HG03064 (cell line): ENCODE measurements around the gene RBPJ.

Experiments
- ATAC-seq: cut with Tn5 transposase; IDR thresholded peaks from one replicate; pipeline ENCODE4 v1.9.1; 2021; ENCODE audit warnings: low read depth; ENCODE audit not compliant: unreplicated experiment

RBPJ gene

GRCh38 chr4:26452565-26453531, 132.0 kb downstream of the RBPJ start:
- no peak for ATAC-seq

- ATAC-seq, result no peak
These were observed 134.1 kb downstream of the RBPJ start for GRCh38 chr4:26454961-26455360.

GRCh38 chr4:26455571-26455970, 134.8 kb downstream of the RBPJ start:
- ATAC-seq, result no peak

GRCh38 chr4:26457412-26457811, 136.6 kb downstream of the RBPJ start:
- no peak for ATAC-seq

- no peak for ATAC-seq
These were observed 137.3 kb downstream of the RBPJ start for GRCh38 chr4:26458157-26458561.

GRCh38 chr4:26459054-26459755, 138.4 kb downstream of the RBPJ start:
- ATAC-seq, result no peak

DNA sequence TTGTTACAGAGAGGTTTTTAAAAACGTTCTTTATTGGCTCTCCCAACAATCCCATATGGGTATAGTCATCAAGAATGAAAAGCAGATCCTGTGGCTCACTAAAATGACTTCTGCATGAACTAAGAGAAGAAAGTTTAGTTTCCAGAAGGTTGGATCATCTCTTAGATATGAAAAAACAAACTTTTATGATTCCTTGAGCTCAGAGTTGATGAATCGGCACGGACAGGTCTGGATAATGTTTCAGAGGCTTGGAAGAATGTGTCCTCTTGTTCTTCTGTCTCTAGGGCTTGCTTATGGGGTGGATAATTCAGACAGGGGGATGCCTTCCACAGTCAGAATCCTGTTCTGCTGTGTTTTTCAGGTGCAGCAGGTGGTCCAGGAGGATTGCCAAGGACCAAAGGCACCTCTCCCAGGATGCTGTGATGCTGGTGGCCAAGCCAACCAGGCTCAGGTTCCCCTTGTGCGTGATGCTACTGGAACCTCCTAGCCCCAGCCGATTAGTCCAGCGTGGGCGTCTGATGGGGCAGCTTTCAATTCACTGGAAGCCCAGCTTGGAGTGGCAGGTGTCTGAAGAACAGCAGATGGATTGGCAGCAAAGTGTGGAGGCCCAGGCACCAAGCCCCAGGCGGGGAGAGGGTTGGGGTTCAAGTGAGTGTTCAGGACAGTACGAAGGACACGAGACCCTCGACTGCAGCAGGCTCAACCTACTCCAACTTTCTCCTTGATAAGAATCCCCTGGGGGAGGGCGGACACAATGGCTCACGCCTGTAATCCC, 139.1 kb downstream of the RBPJ start:
- no peak for ATAC-seq

- ATAC-seq, result no peak
These were observed 142.1 kb downstream of the RBPJ start for GRCh38 chr4:26462874-26463273.

- ATAC-seq, result no peak
These were observed 142.6 kb downstream of the RBPJ start for GRCh38 chr4:26463386-26463785.

DNA sequence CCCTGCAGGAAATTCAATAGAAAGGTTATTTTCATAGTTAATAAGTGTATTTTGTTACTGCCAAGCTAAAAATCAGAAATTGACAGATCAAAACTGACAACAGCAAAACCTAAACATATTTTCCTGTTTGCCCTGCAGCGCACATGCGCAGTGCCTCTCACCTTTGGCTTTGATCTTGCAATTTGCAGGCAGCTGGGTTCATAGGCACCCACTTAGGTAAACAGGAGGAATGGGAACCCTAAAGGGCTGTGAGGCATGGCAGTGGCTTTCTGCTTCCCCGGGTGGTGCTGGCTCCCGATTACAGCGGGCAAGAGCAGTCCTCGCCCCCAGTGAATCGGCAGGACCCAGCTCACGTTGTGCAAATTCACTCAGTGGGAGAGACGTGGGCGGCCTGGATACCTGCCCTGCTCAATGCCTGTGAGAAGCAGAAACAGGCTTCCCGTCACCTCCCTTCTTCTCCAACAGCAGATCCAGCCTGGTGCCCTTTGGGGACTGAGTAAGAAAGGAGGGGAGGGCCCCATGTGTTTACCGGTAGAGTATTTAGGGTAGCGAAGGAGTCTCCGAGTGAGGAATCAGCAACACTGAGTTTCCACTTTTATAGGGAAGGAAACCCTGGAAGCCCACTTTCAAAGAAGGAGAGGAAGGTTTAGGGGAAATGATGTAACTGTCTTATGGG, 143.7 kb downstream of the RBPJ start:
- no peak for ATAC-seq

DNA sequence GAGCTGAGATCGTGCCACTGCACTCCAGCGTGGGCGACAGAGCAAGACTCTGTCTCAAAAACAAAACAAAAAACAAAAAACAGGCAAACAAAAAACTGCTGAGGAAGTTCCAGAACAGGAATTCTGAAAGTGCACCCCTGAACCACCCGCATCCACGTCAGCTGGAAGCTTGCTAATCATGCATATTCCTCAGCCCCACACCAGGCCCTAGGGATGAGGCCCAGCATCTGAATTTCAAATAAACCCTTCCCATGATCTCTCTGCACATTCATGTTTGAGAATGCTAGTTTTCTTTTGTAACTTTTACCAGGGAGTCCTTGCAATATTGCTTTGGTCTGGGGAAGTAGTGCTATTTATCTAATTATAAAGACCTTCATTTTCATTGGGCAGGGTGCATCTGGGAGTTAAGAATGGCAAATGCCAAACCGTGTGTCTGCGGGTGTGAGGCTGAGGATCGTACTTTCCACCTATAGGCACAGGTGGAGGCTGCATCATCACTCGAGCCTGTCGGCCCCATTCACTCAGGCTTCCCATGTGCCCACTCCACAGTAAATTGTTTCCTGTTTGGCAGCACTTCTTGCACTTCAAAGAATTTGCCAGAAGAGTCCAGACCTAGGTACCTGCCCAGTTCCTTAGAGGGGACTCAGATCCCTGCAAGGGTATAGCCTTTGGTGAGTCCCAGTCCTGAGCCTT, 145.9 kb downstream of the RBPJ start:
- no peak for ATAC-seq

DNA sequence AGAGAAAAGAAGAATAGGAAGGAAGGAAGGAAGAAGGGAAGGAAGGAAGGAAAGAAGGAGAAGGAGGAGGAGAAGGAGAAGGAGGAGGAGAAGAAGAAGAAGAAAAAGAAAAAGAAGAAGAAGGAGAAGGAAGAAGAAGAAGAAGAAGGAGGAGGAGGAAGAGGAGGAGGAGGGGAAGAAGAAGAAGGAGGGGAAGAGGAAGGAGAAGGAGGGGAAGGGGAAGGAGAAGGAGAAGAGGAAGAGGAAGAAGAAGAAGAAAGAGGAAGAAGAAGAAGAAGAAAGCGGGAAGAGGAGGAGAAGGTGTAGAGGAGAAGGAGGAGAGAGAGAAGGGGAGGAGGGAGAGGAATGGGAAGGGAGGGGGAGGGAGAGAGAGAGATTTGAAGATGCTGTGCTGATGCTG, 146.9 kb downstream of the RBPJ start:
- no peak for ATAC-seq

DNA sequence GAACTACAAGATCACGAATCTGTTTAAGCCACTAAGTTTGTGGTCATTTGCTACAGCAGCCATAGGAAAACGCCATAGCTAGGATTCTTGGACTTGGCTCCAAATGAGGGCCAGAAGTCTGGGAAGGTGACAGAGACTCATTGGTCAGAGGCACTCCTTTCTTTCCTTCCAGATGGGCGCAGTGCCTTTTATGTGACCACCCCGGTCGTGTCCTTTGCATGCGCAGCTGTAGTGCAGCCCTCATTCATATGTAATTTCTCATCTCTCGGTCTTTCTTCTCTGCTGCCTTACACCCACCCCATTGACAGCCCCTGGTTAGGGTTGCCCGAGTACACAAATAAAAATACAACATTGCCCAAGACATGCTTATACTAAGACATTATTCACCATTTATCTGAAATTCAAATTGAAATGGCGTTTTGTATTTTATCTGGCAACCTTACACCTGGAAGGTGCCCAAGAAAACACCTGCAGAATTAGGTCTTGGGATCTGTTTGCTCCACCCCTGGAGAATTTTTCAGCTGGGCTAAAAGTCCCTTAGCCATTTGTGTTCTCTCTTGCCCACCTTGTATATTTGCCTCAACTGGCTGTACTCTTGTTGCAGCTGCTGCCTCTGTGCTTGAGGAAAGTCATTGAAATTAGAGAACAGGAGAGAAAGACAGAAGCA, 147.6 kb downstream of the RBPJ start:
- ATAC-seq, result no peak

DNA sequence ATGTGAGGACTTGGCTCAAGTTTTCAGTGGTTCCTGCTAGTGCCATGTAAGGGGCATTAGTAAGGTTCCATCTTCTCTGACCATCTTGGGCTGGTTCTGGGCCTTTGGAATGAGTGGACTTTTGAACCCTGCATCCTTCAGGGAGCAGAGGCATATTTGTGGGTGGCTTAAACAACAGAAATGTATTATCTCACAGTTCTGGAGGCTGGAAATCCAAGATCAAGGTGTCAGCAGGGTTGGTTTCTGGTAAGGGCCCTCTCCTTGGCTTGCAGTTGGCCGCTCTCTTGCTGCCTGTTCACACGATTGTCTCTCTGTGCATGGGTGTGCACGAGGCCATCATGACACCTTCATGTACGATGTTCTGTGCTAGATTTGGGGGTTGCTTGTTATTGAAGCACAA, 148.2 kb downstream of the RBPJ start:
- ATAC-seq, result no peak

GRCh38 chr4:26471890-26472289, 151.1 kb downstream of the RBPJ start:
- ATAC-seq, result no peak

DNA sequence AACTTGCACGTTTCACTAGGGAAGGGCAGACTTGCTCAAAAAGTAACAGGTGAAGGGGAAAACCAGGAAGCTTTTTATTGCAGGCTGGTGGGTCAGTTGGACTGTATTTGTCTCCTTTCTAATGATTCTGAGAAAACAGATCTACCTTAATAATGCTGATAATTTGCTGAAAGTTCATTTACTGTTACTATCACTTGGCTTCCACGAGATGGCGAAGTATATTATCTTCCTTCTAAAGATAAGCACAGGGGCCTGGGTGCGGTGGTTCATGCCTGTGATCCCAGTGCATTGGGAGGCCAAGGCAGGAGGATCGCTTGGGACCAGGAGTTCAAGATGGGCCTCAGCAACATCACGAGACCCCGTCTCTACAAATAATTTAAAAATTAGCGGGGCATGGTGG, 153.1 kb downstream of the RBPJ start:
- no peak for ATAC-seq

- ATAC-seq, result no peak
These were observed 153.7 kb downstream of the RBPJ start for GRCh38 chr4:26474551-26474950.

DNA sequence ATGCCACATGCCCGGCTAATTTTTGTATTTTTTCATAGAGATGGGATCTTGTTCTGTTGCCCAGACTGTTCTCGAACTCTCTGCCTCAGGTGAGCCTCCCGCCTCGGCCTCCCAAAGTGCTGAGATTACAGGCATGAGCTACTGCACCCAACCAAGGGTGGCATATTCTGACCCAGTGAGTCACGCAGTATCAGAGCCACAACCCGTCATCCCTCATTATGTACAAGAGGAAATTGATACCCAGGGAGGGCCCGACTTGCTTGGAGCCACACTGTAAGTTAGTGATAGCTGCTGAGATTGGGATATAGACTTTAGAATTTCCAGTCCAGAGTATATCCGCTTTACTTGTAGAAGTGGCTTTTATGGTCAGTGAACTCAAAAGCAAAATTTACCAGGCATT, 154.9 kb downstream of the RBPJ start:
- no peak for ATAC-seq

- ATAC-seq, result no peak
These were observed 155.7 kb downstream of the RBPJ start for GRCh38 chr4:26476545-26476944.
